Lower leg skin (tissue), 4 donors: ENCODE measurements around the gene CHD6. TPM values are rescaled to one million over a fixed set of nuclear protein-coding genes. Genes with fewer than 3 reads are reported as not detected.

Experiments used
- DNase-seq, 2 donors: peaks; one replicate each; pipeline ENCODE4 v3.0.0-alpha.2; 2019; ENCODE audit warnings: low spot score in 2 of 2
- H3K4me3 ChIP-seq: fragments of 200-600 bp; sonication (generic); 2 replicates; pipeline ENCODE4 v1.5.1; 2017; ENCODE audit warnings: mild to moderate bottlenecking, low read depth; ENCODE audit not compliant: poor library complexity, severe bottlenecking
- CTCF ChIP-seq, 3 donors: fragments of 450-650 bp; IDR thresholded peaks; one replicate each; pipeline ENCODE4 v1.5.1; 2016; ENCODE audit warnings: antibody characterized with exemption in 3 of 3, mild to moderate bottlenecking in 3 of 3, moderate library complexity in 2 of 3
- POLR2A ChIP-seq, 2 donors: fragments of 450-650 bp; IDR thresholded peaks; one replicate each; pipeline ENCODE4 v1.6.1; 2016 to 2017; ENCODE audit warnings: antibody characterized with exemption in 2 of 2, mild to moderate bottlenecking in 1 of 2, moderate library complexity in 1 of 2
- WGBS, 2 donors: methylation state at CpG; one replicate each; pipeline ENCODE4 v1.1.5; 2018; 5-methylcytosine and 5-hydroxymethylcytosine counted together
- intact Hi-C: fragments of 100-400 bp; cut with DNase I; formaldehyde crosslinking; loops from one replicate; pipeline ENCODE4 v1.15.0; 2023; ENCODE audit warnings: low total_unique reads
- total RNA-seq, 4 donors: library from RNA; depleted of rRNA; stranded (reverse); fragments of >200 nt; gene quantifications; one replicate each; pipeline ENCODE4 v1.1.0, GENCODE V29; 2016

Gene CHD6
- total RNA-seq, 4 donors from 2014 or later: 29.7 to 40.1 (median 37.7) TPM

- intact Hi-C loops: no loop called here
- no peak for DNase-seq
- 71 to 86% methylated on average over 2 of the region's 2 CpGs for WGBS, 2 donors
- no peak overlapping the region for H3K4me3 ChIP-seq
- TF ChIP-seq POLR2A (IDR thresholded peaks at IDR 0.05) (no peak), CTCF (IDR thresholded peaks at IDR 0.05) (no peak)
These were observed 238.6 kb downstream of the CHD6 start for GRCh38 chr20:41379551-41379950.

GRCh38 chr20:41377275-41377674, 240.9 kb downstream of the CHD6 start:
- TF ChIP-seq POLR2A (IDR thresholded peaks at IDR 0.05) (no peak), CTCF (IDR thresholded peaks at IDR 0.05) (no peak)
- 78 to 80% methylated on average over 6 of the region's 6 CpGs for WGBS, 2 donors
- H3K4me3 ChIP-seq: no peak overlapping the region
- intact Hi-C loops: no loop called here
- no peak for DNase-seq

GRCh38 chr20:41376349-41376748, 241.8 kb downstream of the CHD6 start:
- intact Hi-C loops: no loop called here
- no peak overlapping the region for H3K4me3 ChIP-seq
- no peak for DNase-seq
- TF ChIP-seq POLR2A (IDR thresholded peaks at IDR 0.05) (no peak), CTCF (IDR thresholded peaks at IDR 0.05) (no peak)
- 86 to 90% methylated on average over 5 of the region's 5 CpGs for WGBS, 2 donors

GRCh38 chr20:41375846-41376245, 242.3 kb downstream of the CHD6 start:
- no peak for DNase-seq
- intact Hi-C loops: no loop called here
- WGBS, 2 donors: 85 to 95% methylated on average over 9 of the region's 9 CpGs
- H3K4me3 ChIP-seq: no peak overlapping the region
- TF ChIP-seq POLR2A (IDR thresholded peaks at IDR 0.05): no peak
- TF ChIP-seq CTCF (IDR thresholded peaks at IDR 0.05): no peak

GRCh38 chr20:41373931-41374920, 244.0 kb downstream of the CHD6 start:
- 87 to 90% methylated on average over 9 of the region's 9 CpGs for WGBS, 2 donors
- intact Hi-C loops: no loop called here
- no peak overlapping the region for H3K4me3 ChIP-seq
- no peak for DNase-seq
- TF ChIP-seq POLR2A (IDR thresholded peaks at IDR 0.05) (no peak), CTCF (IDR thresholded peaks at IDR 0.05) (no peak)
